Measurements from ENCODE around the gene ABCA13.

GRCh38 chr7:48402721-48403120, 231.5 kb downstream of the ABCA13 start:
- no peak for TF ChIP-seq TCF7L2 (IDR thresholded peaks at IDR 0.05; ENCODE audit: borderline replicate concordance, extremely low read depth, insufficient read depth, insufficient read length)
- TF ChIP-seq POLR2A (IDR thresholded peaks at IDR 0.05; ENCODE audit: borderline replicate concordance, extremely low read depth, insufficient read depth, insufficient read length), result no peak
- no peak for TF ChIP-seq CTCF (IDR thresholded peaks at IDR 0.05 in 2 of 3, conservative IDR thresholded peaks at IDR 0.05 in 1 of 3; ENCODE audit: borderline replicate concordance in 1 of 3, insufficient read depth in 1 of 3, low read depth in 2 of 3, low read length in 2 of 3)
- no peak for TF ChIP-seq CEBPB (IDR thresholded peaks at IDR 0.05; ENCODE audit: low read depth)
- TF ChIP-seq CBX3 (IDR thresholded peaks at IDR 0.05; ENCODE audit: low read depth), result no peak
- TF ChIP-seq SP1 (IDR thresholded peaks at IDR 0.05; ENCODE audit: low read depth), result no peak
- TF ChIP-seq JUND (IDR thresholded peaks at IDR 0.05), result no peak
- no peak for TF ChIP-seq ZNF274 (IDR thresholded peaks at IDR 0.05; ENCODE audit: low read depth, low read length)
